SIG-M5 treated with dmso at 0.1 percent for 504 hours (cell line): ENCODE data around the gene OR51S1.
"Not testable (repeated sequence)": the region's sequence is repeated elsewhere in the genome, so short reads cannot be mapped to it uniquely, and the experiment has no call there.

Source experiments
- DNase-seq: peaks from one replicate; lab custom pipeline; 2025; ENCODE audit not compliant: unreplicated experiment; lab: John Stamatoyannopoulos, UW

Gene OR51S1

DNA sequence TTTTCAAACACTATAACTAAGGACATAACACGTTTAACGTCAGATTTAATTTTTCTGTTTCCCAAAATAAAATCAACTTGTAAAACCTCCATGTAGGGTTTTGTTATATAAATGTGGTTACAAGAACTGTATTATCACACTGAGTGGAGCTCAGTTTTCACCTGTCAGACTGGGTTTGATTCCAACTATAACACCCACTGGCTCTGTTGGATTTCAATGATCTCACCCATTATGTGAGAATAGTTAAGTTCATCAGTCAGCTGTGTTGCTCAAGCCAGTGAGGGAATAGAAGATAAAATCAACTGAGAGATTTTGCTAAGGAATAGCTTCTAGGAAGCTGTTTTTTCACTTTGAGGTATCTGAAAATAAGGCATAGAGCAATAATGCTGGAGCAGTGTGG is 39.8 kb downstream of the OR51S1 start:
- no peak for DNase-seq

DNA sequence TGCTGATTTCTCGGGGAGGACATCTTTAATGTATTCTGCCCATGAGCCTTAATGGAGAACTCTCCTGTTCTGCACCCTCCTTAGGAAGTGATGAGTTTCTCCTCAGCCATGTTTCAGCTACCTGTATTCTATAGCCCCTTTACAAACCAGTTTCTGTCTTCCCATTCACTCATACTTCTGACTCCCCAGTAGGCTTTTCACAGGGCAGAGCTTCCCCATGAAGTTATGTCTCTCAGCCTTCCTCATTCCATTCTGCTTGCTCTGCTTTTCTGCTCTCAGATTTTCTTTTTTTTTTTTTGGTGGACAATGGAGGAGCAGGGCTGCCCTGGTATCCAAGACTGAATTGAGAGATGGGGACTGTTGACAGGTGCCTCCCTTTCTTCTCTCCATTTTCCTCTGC is 40.5 kb downstream of the OR51S1 start:
- DNase-seq: no peak

DNA sequence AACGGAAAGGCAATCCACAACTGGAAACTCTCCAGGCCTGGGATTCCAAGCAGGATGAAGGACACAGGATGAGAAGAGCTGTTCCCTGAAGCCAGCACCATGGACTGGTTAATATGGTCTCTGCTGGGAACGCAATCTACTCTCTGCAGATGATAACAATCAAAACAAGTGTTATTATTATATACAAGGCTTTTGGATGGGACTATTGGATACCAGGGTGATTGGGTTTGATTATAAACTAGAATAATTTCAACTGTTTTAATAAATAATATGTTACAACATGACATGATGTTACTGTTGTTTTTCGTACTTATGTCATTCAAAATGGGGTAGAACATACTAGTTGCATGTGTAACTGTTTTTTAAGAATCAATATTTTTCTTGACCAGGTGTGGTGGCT is 44.7 kb downstream of the OR51S1 start, which contains the start of gene OR52R1:
OR52R1 (minus strand) TSS at position 101 of the 400 bp plus-strand sequence; CDS start at position 101, 0 bp downstream.
- DNase-seq: no peak

DNA sequence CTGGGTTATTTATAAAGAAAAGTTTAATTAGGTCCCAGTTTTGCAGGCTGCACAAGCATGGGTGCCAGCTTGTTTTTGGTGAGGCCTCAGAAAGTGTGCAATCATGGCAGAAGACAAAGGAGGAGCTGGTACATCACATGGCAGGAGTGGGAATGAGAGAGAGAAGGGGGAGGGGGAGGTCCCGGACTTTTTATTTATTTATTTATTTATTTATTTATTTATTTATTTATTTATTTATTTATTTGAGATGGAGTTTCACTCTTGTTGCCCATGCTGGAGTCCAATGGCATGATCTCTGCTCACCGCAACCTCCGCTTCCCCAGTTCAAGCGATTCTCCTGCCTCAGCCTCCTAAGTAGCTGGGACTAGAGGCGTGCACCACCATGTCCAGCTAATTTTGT is 47.7 kb downstream of the OR51S1 start:
- DNase-seq: not testable (repeated sequence)

DNA sequence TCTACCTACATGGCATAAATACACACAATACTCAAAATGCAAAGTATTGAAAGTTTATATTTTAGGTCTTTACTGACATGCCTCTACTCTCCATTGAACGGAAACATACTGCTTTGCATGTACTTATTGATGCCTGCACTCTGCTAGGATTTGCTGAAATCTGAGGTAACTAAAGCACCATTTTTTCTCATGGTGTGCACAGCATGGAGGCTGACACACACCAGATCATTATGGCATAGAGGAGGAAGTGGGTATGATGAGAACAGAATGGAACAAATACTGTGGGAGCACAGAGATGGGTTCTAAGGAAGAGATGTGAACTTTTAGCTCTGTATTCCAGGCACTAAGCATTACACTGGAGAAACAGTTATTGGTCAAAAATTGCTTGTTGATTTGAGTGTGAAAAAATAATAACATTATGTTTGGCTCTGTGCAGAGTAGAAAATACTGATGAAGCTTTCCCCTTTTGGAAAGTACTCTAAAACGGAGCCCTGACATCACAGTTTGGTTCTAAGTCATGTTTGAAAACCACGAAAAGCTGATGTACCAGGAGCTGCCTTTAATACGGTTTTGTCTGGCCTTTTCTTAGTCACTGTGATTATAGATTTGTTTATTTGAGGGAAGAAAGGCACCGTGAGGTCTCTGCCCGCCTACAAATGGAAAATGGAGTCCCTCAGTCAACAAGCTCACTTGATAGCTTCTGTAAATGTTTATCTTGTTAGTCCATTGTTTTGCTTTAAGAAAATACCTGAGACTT is 50.4 kb downstream of the OR51S1 start:
- no peak for DNase-seq
